ENCODE measurements around the gene PLPPR5. TPM values are rescaled to one million over a fixed set of nuclear protein-coding genes. Genes with fewer than 3 reads are reported as not detected.

The PLPPR5 gene
- total and polyA plus RNA-seq, 9 of the 15 experiments (the other 6 are each of a cell fraction or from before 2014, with no cell fraction given), result not detected

DNA sequence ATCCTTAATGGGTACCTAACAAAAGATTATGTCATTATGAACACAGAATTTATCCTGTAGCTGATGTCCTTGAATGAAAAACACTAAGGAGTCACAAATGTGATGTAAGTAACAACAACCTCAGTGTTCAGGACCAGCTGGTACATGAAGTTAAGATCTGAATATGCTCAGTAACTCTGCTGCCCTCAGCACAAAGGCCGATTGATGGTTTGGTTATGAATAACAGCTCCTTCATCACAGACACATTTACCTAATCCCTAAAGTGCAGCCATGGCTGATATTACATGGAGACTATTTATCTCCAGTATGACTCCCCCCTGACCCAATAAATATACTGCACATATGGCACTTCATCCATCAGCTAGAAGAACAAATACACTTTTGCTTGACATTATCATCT lies 75.2 kb downstream of the PLPPR5 start:
- H3K36me3 ChIP-seq (ENCODE audit: control insufficient read depth, insufficient read depth, low read length), result no peaks in the 10 kb centered on the region
- no peaks in the 10 kb centered on the region for H3K79me2 ChIP-seq (ENCODE audit: control insufficient read depth, insufficient read depth, low read length)
- DNase-seq (ENCODE audit: extremely low read depth in 1 of 4, low spot score in 3 of 4) (no peak), FAIRE-seq (no peak), ATAC-seq (no peak)
- no peak overlapping the region for H3K9ac ChIP-seq (ENCODE audit: insufficient read depth in 1 of 2, low read depth in 2 of 2, low read length in 2 of 2)
- no peaks in the 10 kb centered on the region for H3K4me1 ChIP-seq (replicated peaks in 1 of 2; ENCODE audit: control insufficient read depth in 2 of 2, insufficient read depth in 2 of 2, low read length in 2 of 2)
- intact Hi-C loops (cut with micrococcal nuclease), result no loop called here
- in situ Hi-C loops (cut with MboI), result no loop called here
- H3K4me2 ChIP-seq (ENCODE audit: insufficient read depth, low read length), result no peak overlapping the region
- ChIA-PET POLR2A (no interaction called here), CTCF (ENCODE audit: low intra/inter-chr PET ratio) (no interaction called here)
- H3K9me1 ChIP-seq (ENCODE audit: control insufficient read depth, insufficient read depth, low read length), result no peaks in the 10 kb centered on the region
- no peaks in the 10 kb centered on the region; the same call in 1 of the 2 replicates for H3K9me3 ChIP-seq (replicated peaks; ENCODE audit: control insufficient read depth, insufficient read depth, low read depth, low read length)
- no peaks in the 10 kb centered on the region for H4K20me1 ChIP-seq (replicated peaks; ENCODE audit: control insufficient read depth, insufficient read depth, low read length)
- H3K27ac ChIP-seq (ENCODE audit: extremely low read depth, low read depth, low read length), result no peak overlapping the region
- H3K27me3 ChIP-seq (ENCODE audit: control insufficient read depth in 2 of 2, insufficient read depth in 2 of 2, low read length in 2 of 2), result no peaks in the 10 kb centered on the region
- WGBS (ENCODE audit: insufficient coverage, low coverage, missing lambda C conversion rate), result 7% methylated on average over 1 of the region's 1 CpG
- H3K4me3 ChIP-seq, result no peak overlapping the region
- no TSS peak for BruUV-seq (replicated peaks)
- no peak overlapping the region for H2AFZ ChIP-seq (ENCODE audit: low read depth, low read length)
- TF ChIP-seq, protein P1, sequence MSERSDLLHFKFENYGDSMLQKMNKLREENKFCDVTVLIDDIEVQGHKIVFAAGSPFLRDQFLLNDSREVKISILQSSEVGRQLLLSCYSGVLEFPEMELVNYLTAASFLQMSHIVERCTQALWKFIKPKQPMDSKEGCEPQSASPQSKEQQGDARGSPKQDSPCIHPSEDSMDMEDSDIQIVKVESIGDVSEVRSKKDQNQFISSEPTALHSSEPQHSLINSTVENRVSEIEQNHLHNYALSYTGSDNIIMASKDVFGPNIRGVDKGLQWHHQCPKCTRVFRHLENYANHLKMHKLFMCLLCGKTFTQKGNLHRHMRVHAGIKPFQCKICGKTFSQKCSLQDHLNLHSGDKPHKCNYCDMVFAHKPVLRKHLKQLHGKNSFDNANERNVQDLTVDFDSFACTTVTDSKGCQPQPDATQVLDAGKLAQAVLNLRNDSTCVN (CRISPR knock-in tag; IDR thresholded peaks at IDR 0.05), result no peak
- TF ChIP-seq ZFX (CRISPR knock-in tag; IDR thresholded peaks at IDR 0.05) (no peak), ZNF197 (CRISPR knock-in tag; IDR thresholded peaks at IDR 0.05; ENCODE audit: low read depth) (no peak), SMARCB1 (IDR thresholded peaks at IDR 0.05; ENCODE audit: insufficient read length, low read depth) (no peak), TAF15 (IDR thresholded peaks at IDR 0.05; ENCODE audit: low read depth, low read length) (no peak), PCBP1 (IDR thresholded peaks at IDR 0.05; ENCODE audit: low read depth, low read length, poor library complexity, severe bottlenecking) (no peak), CHD1 (IDR thresholded peaks at IDR 0.05; ENCODE audit: low read length) (no peak), PPARD (CRISPR knock-in tag; IDR thresholded peaks at IDR 0.05) (no peak), SRSF7 (optimal IDR thresholded peaks at IDR 0.05; ENCODE audit: low read depth, low read length) (no peak), FUS (optimal IDR thresholded peaks at IDR 0.05; ENCODE audit: low read depth, low read length) (no peak)
- TF ChIP-seq, protein P2, sequence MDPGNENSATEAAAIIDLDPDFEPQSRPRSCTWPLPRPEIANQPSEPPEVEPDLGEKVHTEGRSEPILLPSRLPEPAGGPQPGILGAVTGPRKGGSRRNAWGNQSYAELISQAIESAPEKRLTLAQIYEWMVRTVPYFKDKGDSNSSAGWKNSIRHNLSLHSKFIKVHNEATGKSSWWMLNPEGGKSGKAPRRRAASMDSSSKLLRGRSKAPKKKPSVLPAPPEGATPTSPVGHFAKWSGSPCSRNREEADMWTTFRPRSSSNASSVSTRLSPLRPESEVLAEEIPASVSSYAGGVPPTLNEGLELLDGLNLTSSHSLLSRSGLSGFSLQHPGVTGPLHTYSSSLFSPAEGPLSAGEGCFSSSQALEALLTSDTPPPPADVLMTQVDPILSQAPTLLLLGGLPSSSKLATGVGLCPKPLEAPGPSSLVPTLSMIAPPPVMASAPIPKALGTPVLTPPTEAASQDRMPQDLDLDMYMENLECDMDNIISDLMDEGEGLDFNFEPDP (CRISPR knock-in tag; IDR thresholded peaks at IDR 0.05), result no peak
- TF ChIP-seq, protein P3, sequence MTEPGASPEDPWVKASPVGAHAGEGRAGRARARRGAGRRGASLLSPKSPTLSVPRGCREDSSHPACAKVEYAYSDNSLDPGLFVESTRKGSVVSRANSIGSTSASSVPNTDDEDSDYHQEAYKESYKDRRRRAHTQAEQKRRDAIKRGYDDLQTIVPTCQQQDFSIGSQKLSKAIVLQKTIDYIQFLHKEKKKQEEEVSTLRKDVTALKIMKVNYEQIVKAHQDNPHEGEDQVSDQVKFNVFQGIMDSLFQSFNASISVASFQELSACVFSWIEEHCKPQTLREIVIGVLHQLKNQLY (CRISPR knock-in tag; conservative IDR thresholded peaks at IDR 0.05), result no peak
- TF ChIP-seq, protein P4, sequence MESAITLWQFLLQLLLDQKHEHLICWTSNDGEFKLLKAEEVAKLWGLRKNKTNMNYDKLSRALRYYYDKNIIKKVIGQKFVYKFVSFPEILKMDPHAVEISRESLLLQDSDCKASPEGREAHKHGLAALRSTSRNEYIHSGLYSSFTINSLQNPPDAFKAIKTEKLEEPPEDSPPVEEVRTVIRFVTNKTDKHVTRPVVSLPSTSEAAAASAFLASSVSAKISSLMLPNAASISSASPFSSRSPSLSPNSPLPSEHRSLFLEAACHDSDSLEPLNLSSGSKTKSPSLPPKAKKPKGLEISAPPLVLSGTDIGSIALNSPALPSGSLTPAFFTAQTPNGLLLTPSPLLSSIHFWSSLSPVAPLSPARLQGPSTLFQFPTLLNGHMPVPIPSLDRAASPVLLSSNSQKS (CRISPR knock-in tag; IDR thresholded peaks at IDR 0.05), result no peak
- TF ChIP-seq, protein P5, sequence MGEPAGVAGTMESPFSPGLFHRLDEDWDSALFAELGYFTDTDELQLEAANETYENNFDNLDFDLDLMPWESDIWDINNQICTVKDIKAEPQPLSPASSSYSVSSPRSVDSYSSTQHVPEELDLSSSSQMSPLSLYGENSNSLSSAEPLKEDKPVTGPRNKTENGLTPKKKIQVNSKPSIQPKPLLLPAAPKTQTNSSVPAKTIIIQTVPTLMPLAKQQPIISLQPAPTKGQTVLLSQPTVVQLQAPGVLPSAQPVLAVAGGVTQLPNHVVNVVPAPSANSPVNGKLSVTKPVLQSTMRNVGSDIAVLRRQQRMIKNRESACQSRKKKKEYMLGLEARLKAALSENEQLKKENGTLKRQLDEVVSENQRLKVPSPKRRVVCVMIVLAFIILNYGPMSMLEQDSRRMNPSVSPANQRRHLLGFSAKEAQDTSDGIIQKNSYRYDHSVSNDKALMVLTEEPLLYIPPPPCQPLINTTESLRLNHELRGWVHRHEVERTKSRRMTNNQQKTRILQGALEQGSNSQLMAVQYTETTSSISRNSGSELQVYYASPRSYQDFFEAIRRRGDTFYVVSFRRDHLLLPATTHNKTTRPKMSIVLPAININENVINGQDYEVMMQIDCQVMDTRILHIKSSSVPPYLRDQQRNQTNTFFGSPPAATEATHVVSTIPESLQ (CRISPR knock-in tag; IDR thresholded peaks at IDR 0.05), result no peak
- TF ChIP-seq, protein P6, sequence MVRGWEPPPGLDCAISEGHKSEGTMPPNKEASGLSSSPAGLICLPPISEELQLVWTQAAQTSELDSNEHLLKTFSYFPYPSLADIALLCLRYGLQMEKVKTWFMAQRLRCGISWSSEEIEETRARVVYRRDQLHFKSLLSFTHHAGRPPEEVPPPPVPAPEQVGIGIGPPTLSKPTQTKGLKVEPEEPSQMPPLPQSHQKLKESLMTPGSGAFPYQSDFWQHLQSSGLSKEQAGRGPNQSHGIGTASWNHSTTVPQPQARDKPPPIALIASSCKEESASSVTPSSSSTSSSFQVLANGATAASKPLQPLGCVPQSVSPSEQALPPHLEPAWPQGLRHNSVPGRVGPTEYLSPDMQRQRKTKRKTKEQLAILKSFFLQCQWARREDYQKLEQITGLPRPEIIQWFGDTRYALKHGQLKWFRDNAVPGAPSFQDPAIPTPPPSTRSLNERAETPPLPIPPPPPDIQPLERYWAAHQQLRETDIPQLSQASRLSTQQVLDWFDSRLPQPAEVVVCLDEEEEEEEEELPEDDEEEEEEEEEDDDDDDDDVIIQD (CRISPR knock-in tag; IDR thresholded peaks at IDR 0.05), result no peak
